Measurements from ENCODE around the gene METTL26. TPM values are rescaled to one million over a fixed set of nuclear protein-coding genes. Genes with fewer than 3 reads are reported as not detected.
A peak's percentile ranks its signal among the peaks of the same experiment; 100 is the strongest.
"Not testable (repeated sequence)": the region's sequence is repeated elsewhere in the genome, so short reads cannot be mapped to it uniquely, and the experiment has no call there.

Gene METTL26
- polyA plus RNA-seq, 2 donors = 73.2 to 94.3 TPM

- H3K4me3 ChIP-seq (ENCODE audit: low read depth in 1 of 2, low read length in 2 of 2) = no peak overlapping the region
- H3K36me3 ChIP-seq (ENCODE audit: control insufficient read depth in 2 of 2, insufficient read depth in 2 of 2, low read length in 1 of 2) = peaks cover 0 to 20% of the 10 kb centered on the region in 2 donors
- no peak overlapping the region for H3K27ac ChIP-seq (ENCODE audit: low read depth in 2 of 2, low read length in 1 of 2)
- H3K9me3 ChIP-seq (ENCODE audit: control insufficient read depth in 2 of 2, insufficient read depth in 1 of 2, low read depth in 1 of 2, low read length in 1 of 2) = peaks cover 0 to 5% of the 10 kb centered on the region in 2 donors
- 54 to 57% methylated on average over 7 of the region's 7 CpGs for WGBS, 2 donors
- no peaks in the 10 kb centered on the region for H3K27me3 ChIP-seq (ENCODE audit: control insufficient read depth in 1 of 2, insufficient read depth in 2 of 2, low read length in 2 of 2)
- H3K4me1 ChIP-seq (ENCODE audit: control insufficient read depth in 2 of 2, insufficient read depth in 2 of 2, low read length in 1 of 2) = peaks cover 4 to 14% of the 10 kb centered on the region in 2 donors
Measured at GRCh38 chr16:600781-601180, 35.3 kb downstream of the METTL26 start.

- Histone ChIP-seq H3K27me3 (ENCODE audit: control insufficient read depth in 1 of 2, insufficient read depth in 2 of 2, low read length in 2 of 2) (no peaks in the 10 kb centered on the region), H3K36me3 (ENCODE audit: control insufficient read depth in 2 of 2, insufficient read depth in 2 of 2, low read length in 1 of 2) (peaks cover 0 to 22% of the 10 kb centered on the region in 2 donors), H3K27ac (ENCODE audit: low read depth in 2 of 2, low read length in 1 of 2) (peak overlapping the region in 1 of 2 donors; percentile 42), H3K4me3 (ENCODE audit: low read depth in 1 of 2, low read length in 2 of 2) (no peak overlapping the region), H3K4me1 (ENCODE audit: control insufficient read depth in 2 of 2, insufficient read depth in 2 of 2, low read length in 1 of 2) (peaks cover 9 to 26% of the 10 kb centered on the region in 2 donors), H3K9me3 (ENCODE audit: control insufficient read depth in 2 of 2, insufficient read depth in 1 of 2, low read depth in 1 of 2, low read length in 1 of 2) (no peaks in the 10 kb centered on the region)
- 94 to 96% methylated on average over 42 to 43 of the region's 43 CpGs for WGBS, 2 donors
Measured at GRCh38 chr16:598823-599739, 37.0 kb downstream of the METTL26 start.

GRCh38 chr16:597655-598054, 38.5 kb downstream of the METTL26 start:
- Histone ChIP-seq H3K4me1 (ENCODE audit: control insufficient read depth in 2 of 2, insufficient read depth in 2 of 2, low read length in 1 of 2) (peaks cover 13 to 36% of the 10 kb centered on the region in 2 donors), H3K36me3 (ENCODE audit: control insufficient read depth in 2 of 2, insufficient read depth in 2 of 2, low read length in 1 of 2) (peaks cover 0 to 22% of the 10 kb centered on the region in 2 donors)
- not testable (repeated sequence) for H3K4me3 ChIP-seq (ENCODE audit: low read depth in 1 of 2, low read length in 2 of 2); H3K27ac ChIP-seq (ENCODE audit: low read depth in 2 of 2, low read length in 1 of 2); H3K27me3 ChIP-seq (ENCODE audit: control insufficient read depth in 1 of 2, insufficient read depth in 2 of 2, low read length in 2 of 2); H3K9me3 ChIP-seq (ENCODE audit: control insufficient read depth in 2 of 2, insufficient read depth in 1 of 2, low read depth in 1 of 2, low read length in 1 of 2)
- WGBS, 2 donors = 94 to 97% methylated on average over 6 to 7 of the region's 7 CpGs

- no peak overlapping the region for H3K27ac ChIP-seq (ENCODE audit: low read depth in 2 of 2, low read length in 1 of 2)
- H3K4me3 ChIP-seq (ENCODE audit: low read depth in 1 of 2, low read length in 2 of 2) = no peak overlapping the region
- peaks cover 13 to 46% of the 10 kb centered on the region in 2 donors for H3K4me1 ChIP-seq (ENCODE audit: control insufficient read depth in 2 of 2, insufficient read depth in 2 of 2, low read length in 1 of 2)
- WGBS, 2 donors = 80 to 91% methylated on average over 12 of the region's 12 CpGs
- H3K27me3 ChIP-seq (ENCODE audit: control insufficient read depth in 1 of 2, insufficient read depth in 2 of 2, low read length in 2 of 2) = no peaks in the 10 kb centered on the region
- H3K9me3 ChIP-seq (ENCODE audit: control insufficient read depth in 2 of 2, insufficient read depth in 1 of 2, low read depth in 1 of 2, low read length in 1 of 2) = no peaks in the 10 kb centered on the region
- peaks cover 0 to 22% of the 10 kb centered on the region in 2 donors for H3K36me3 ChIP-seq (ENCODE audit: control insufficient read depth in 2 of 2, insufficient read depth in 2 of 2, low read length in 1 of 2)
Measured at GRCh38 chr16:596736-597060, 39.4 kb downstream of the METTL26 start.

GRCh38 chr16:595942-596735, 40.0 kb downstream of the METTL26 start:
- Histone ChIP-seq H3K27me3 (ENCODE audit: control insufficient read depth in 1 of 2, insufficient read depth in 2 of 2, low read length in 2 of 2) (no peaks in the 10 kb centered on the region), H3K9me3 (ENCODE audit: control insufficient read depth in 2 of 2, insufficient read depth in 1 of 2, low read depth in 1 of 2, low read length in 1 of 2) (no peaks in the 10 kb centered on the region), H3K36me3 (ENCODE audit: control insufficient read depth in 2 of 2, insufficient read depth in 2 of 2, low read length in 1 of 2) (peaks cover 0 to 22% of the 10 kb centered on the region in 2 donors), H3K27ac (ENCODE audit: low read depth in 2 of 2, low read length in 1 of 2) (no peak overlapping the region), H3K4me3 (ENCODE audit: low read depth in 1 of 2, low read length in 2 of 2) (no peak overlapping the region), H3K4me1 (ENCODE audit: control insufficient read depth in 2 of 2, insufficient read depth in 2 of 2, low read length in 1 of 2) (peaks cover 13 to 49% of the 10 kb centered on the region in 2 donors)
- WGBS, 2 donors = 76% methylated on average over 34 of the region's 34 CpGs

- no peaks in the 10 kb centered on the region for H3K9me3 ChIP-seq (ENCODE audit: control insufficient read depth in 2 of 2, insufficient read depth in 1 of 2, low read depth in 1 of 2, low read length in 1 of 2)
- peaks cover 13 to 55% of the 10 kb centered on the region in 2 donors for H3K4me1 ChIP-seq (ENCODE audit: control insufficient read depth in 2 of 2, insufficient read depth in 2 of 2, low read length in 1 of 2)
- no peaks in the 10 kb centered on the region for H3K27me3 ChIP-seq (ENCODE audit: control insufficient read depth in 1 of 2, insufficient read depth in 2 of 2, low read length in 2 of 2)
- H3K36me3 ChIP-seq (ENCODE audit: control insufficient read depth in 2 of 2, insufficient read depth in 2 of 2, low read length in 1 of 2) = peaks cover 0 to 22% of the 10 kb centered on the region in 2 donors
- WGBS, 2 donors = 76 to 82% methylated on average over 18 of the region's 18 CpGs
- no peak overlapping the region for H3K27ac ChIP-seq (ENCODE audit: low read depth in 2 of 2, low read length in 1 of 2)
- no peak overlapping the region for H3K4me3 ChIP-seq (ENCODE audit: low read depth in 1 of 2, low read length in 2 of 2)
Measured at GRCh38 chr16:595094-595528, 41.0 kb downstream of the METTL26 start.

GRCh38 chr16:593807-594206, 42.3 kb downstream of the METTL26 start:
- H3K27me3 ChIP-seq (ENCODE audit: control insufficient read depth in 1 of 2, insufficient read depth in 2 of 2, low read length in 2 of 2) = no peaks in the 10 kb centered on the region
- WGBS, 2 donors = 54 to 55% methylated on average over 16 of the region's 16 CpGs
- peaks cover 0 to 15% of the 10 kb centered on the region in 2 donors for H3K36me3 ChIP-seq (ENCODE audit: control insufficient read depth in 2 of 2, insufficient read depth in 2 of 2, low read length in 1 of 2)
- no peaks in the 10 kb centered on the region for H3K9me3 ChIP-seq (ENCODE audit: control insufficient read depth in 2 of 2, insufficient read depth in 1 of 2, low read depth in 1 of 2, low read length in 1 of 2)
- H3K4me3 ChIP-seq (ENCODE audit: low read depth in 1 of 2, low read length in 2 of 2) = peak overlapping the region in 1 of 2 donors; percentile 18
- peaks cover 13 to 51% of the 10 kb centered on the region in 2 donors for H3K4me1 ChIP-seq (ENCODE audit: control insufficient read depth in 2 of 2, insufficient read depth in 2 of 2, low read length in 1 of 2)
- H3K27ac ChIP-seq (ENCODE audit: low read depth in 2 of 2, low read length in 1 of 2) = peak overlapping the region; percentile 91 to 95

GRCh38 chr16:593406-593805, 42.7 kb downstream of the METTL26 start:
- Histone ChIP-seq H3K4me1 (ENCODE audit: control insufficient read depth in 2 of 2, insufficient read depth in 2 of 2, low read length in 1 of 2) (peaks cover 13 to 51% of the 10 kb centered on the region in 2 donors), H3K27me3 (ENCODE audit: control insufficient read depth in 1 of 2, insufficient read depth in 2 of 2, low read length in 2 of 2) (no peaks in the 10 kb centered on the region), H3K27ac (ENCODE audit: low read depth in 2 of 2, low read length in 1 of 2) (peak overlapping the region; percentile 91 to 95), H3K36me3 (ENCODE audit: control insufficient read depth in 2 of 2, insufficient read depth in 2 of 2, low read length in 1 of 2) (peaks cover 0 to 13% of the 10 kb centered on the region in 2 donors), H3K9me3 (ENCODE audit: control insufficient read depth in 2 of 2, insufficient read depth in 1 of 2, low read depth in 1 of 2, low read length in 1 of 2) (no peaks in the 10 kb centered on the region), H3K4me3 (ENCODE audit: low read depth in 1 of 2, low read length in 2 of 2) (peak overlapping the region in 1 of 2 donors; percentile 18)
- 47 to 56% methylated on average over 9 of the region's 9 CpGs for WGBS, 2 donors

- peak overlapping the region; percentile 32 to 40 for H3K4me3 ChIP-seq (ENCODE audit: low read depth in 1 of 2, low read length in 2 of 2)
- no peaks in the 10 kb centered on the region for H3K27me3 ChIP-seq (ENCODE audit: control insufficient read depth in 1 of 2, insufficient read depth in 2 of 2, low read length in 2 of 2)
- H3K36me3 ChIP-seq (ENCODE audit: control insufficient read depth in 2 of 2, insufficient read depth in 2 of 2, low read length in 1 of 2) = peaks cover 0 to 13% of the 10 kb centered on the region in 2 donors
- 43 to 51% methylated on average over 24 of the region's 24 CpGs for WGBS, 2 donors
- peaks cover 13 to 58% of the 10 kb centered on the region in 2 donors for H3K4me1 ChIP-seq (ENCODE audit: control insufficient read depth in 2 of 2, insufficient read depth in 2 of 2, low read length in 1 of 2)
- no peaks in the 10 kb centered on the region for H3K9me3 ChIP-seq (ENCODE audit: control insufficient read depth in 2 of 2, insufficient read depth in 1 of 2, low read depth in 1 of 2, low read length in 1 of 2)
- H3K27ac ChIP-seq (ENCODE audit: low read depth in 2 of 2, low read length in 1 of 2) = peak overlapping the region; percentile 91 to 95
Measured at GRCh38 chr16:592518-593306, 43.4 kb downstream of the METTL26 start.
